HG03457 (cell line): Measurements from ENCODE around the gene FAM53C.
A peak's percentile ranks its signal among the peaks of the same experiment; 100 is the strongest.
"Not testable (repeated sequence)": the region's sequence is repeated elsewhere in the genome, so short reads cannot be mapped to it uniquely, and the experiment has no call there.

Experiments
- ATAC-seq: cut with Tn5 transposase; IDR thresholded peaks from one replicate; pipeline ENCODE4 v1.9.1; 2021; ENCODE audit warnings: moderate number of reproducible peaks; ENCODE audit not compliant: unreplicated experiment

FAM53C gene

GRCh38 chr5:138337685-138338410, at the start of gene FAM53C:
Gene FAM53C, plus strand, starts transcription at chr5:138338266. Its CDS starts 3,070 bp downstream, at chr5:138341336.
- peak; percentile 78 for ATAC-seq

GRCh38 chr5:138289296-138289695, 48.8 kb upstream of the FAM53C start:
- ATAC-seq = no peak

GRCh38 chr5:138303372-138303771, 34.7 kb upstream of the FAM53C start:
- no peak for ATAC-seq

GRCh38 chr5:138305797-138306196, 32.3 kb upstream of the FAM53C start:
- ATAC-seq = no peak

GRCh38 chr5:138315751-138316278, 22.3 kb upstream of the FAM53C start:
- ATAC-seq = no peak

- ATAC-seq = no peak
These were observed 21.7 kb upstream of the FAM53C start for GRCh38 chr5:138316355-138316754.

GRCh38 chr5:138318211-138318610, 19.9 kb upstream of the FAM53C start:
- not testable (repeated sequence) for ATAC-seq

- no peak for ATAC-seq
These were observed 7.1 kb upstream of the FAM53C start for GRCh38 chr5:138330813-138331448.

GRCh38 chr5:138331449-138332368, 6.4 kb upstream of the FAM53C start, which contains the start of gene CDC25C:
Gene CDC25C, minus strand, starts transcription at chr5:138331804. Its CDS starts 624 bp downstream, at chr5:138331180.
- peak; percentile 98 for ATAC-seq

- no peak for ATAC-seq
These were observed 3.1 kb upstream of the FAM53C start for GRCh38 chr5:138334867-138335447.

- no peak for ATAC-seq
These were observed 948 bp upstream of the FAM53C start for GRCh38 chr5:138336952-138337684.

- ATAC-seq = no peak
These were observed 485 bp downstream of the FAM53C start for GRCh38 chr5:138338411-138339090.

- ATAC-seq = no peak
These were observed 1.0 kb downstream of the FAM53C start for GRCh38 chr5:138339091-138339456.

- ATAC-seq = no peak
These were observed 1.4 kb downstream of the FAM53C start for GRCh38 chr5:138339464-138339863.

GRCh38 chr5:138340008-138340407, 1.9 kb downstream of the FAM53C start:
- ATAC-seq = no peak

GRCh38 chr5:138344887-138345622, 7.0 kb downstream of the FAM53C start:
- no peak for ATAC-seq

GRCh38 chr5:138346889-138347288, 8.8 kb downstream of the FAM53C start:
- ATAC-seq = no peak

GRCh38 chr5:138349852-138350562, 11.9 kb downstream of the FAM53C start:
- no peak for ATAC-seq
